Right renal cortex interstitium (tissue), 3 donors: Measurements from ENCODE around the gene SART1. TPM values are rescaled to one million over a fixed set of nuclear protein-coding genes. Genes with fewer than 3 reads are reported as not detected.
"Not testable (repeated sequence)": the region's sequence is repeated elsewhere in the genome, so short reads cannot be mapped to it uniquely, and the experiment has no call there.

ENCODE experiments used
- DNase-seq, 3 donors: peaks; one replicate each; pipeline ENCODE4 v3.0.0-alpha.2; 2013; ENCODE audit warnings: low read depth in 3 of 3, low spot score in 2 of 3
- polyA plus RNA-seq, 3 donors: library from polyadenylated mRNA; unstranded; fragments of 120-200 nt; gene quantifications; one replicate each; pipeline ENCODE4 v1.2.1, GENCODE V29; 2013; ENCODE audit not compliant: insufficient read length in 3 of 3

SART1 gene
- polyA plus RNA-seq, 3 donors: 42.9 to 43.7 (median 43.2) TPM

- no peak for DNase-seq
Measured at GRCh38 chr11:65931773-65932557, 29.6 kb upstream of the SART1 start.

GRCh38 chr11:65932558-65932919, 29.0 kb upstream of the SART1 start:
- DNase-seq: no peak

GRCh38 chr11:65934014-65934413, 27.5 kb upstream of the SART1 start:
- DNase-seq: no peak

- DNase-seq: no peak
Measured at GRCh38 chr11:65937766-65938165, 23.8 kb upstream of the SART1 start.

GRCh38 chr11:65941720-65942310, 19.7 kb upstream of the SART1 start:
- DNase-seq: no peak

- no peak for DNase-seq
Measured at GRCh38 chr11:65942531-65942930, 19.0 kb upstream of the SART1 start.

GRCh38 chr11:65944191-65944590, 17.3 kb upstream of the SART1 start:
- DNase-seq: no peak

- DNase-seq: no peak
Measured at GRCh38 chr11:65944767-65945166, 16.8 kb upstream of the SART1 start.

- no peak for DNase-seq
Measured at GRCh38 chr11:65945430-65945911, 16.1 kb upstream of the SART1 start, which contains the start of gene TSGA10IP. Gene TSGA10IP, plus strand, starts transcription at chr11:65945480. Its CDS starts 196 bp downstream, at chr11:65945676.

- DNase-seq: no peak
Measured at GRCh38 chr11:65945941-65946558, 15.5 kb upstream of the SART1 start.

- DNase-seq: no peak
Measured at GRCh38 chr11:65946655-65947054, 14.9 kb upstream of the SART1 start.

GRCh38 chr11:65947133-65947532, 14.4 kb upstream of the SART1 start:
- no peak for DNase-seq

- DNase-seq: no peak
Measured at GRCh38 chr11:65947603-65948125, 13.9 kb upstream of the SART1 start.

GRCh38 chr11:65950711-65951110, 10.8 kb upstream of the SART1 start:
- not testable (repeated sequence) for DNase-seq

GRCh38 chr11:65951641-65952040, 9.9 kb upstream of the SART1 start:
- DNase-seq: not testable (repeated sequence)

- no peak for DNase-seq
Measured at GRCh38 chr11:65952052-65952521, 9.4 kb upstream of the SART1 start.

- no peak for DNase-seq
Measured at GRCh38 chr11:65953471-65953870, 8.1 kb upstream of the SART1 start.

GRCh38 chr11:65954771-65955170, 6.8 kb upstream of the SART1 start:
- DNase-seq: no peak

- no peak for DNase-seq
Measured at GRCh38 chr11:65958291-65958690, 3.2 kb upstream of the SART1 start.

- DNase-seq: no peak
Measured at GRCh38 chr11:65958774-65959420, 2.6 kb upstream of the SART1 start.

GRCh38 chr11:65960824-65961266, 689 bp upstream of the SART1 start:
- DNase-seq: no peak
